Hepatocyte (in vitro differentiated cells): ENCODE data around the gene ARMH3.

Experiments
- EZH2 ChIP-seq: fragments of 200-600 bp; sonication (generic); IDR thresholded peaks from 2 replicates; pipeline ENCODE4 v1.6.1; 2016; ENCODE audit warnings: antibody characterized with exemption, mild to moderate bottlenecking, borderline replicate concordance
- EZH2phosphoT487 ChIP-seq: fragments of 200-600 bp; sonication (generic); IDR thresholded peaks from one replicate; pipeline ENCODE4 v1.6.1; 2018; ENCODE audit warnings: antibody characterized with exemption, mild to moderate bottlenecking, low read depth, moderate library complexity; ENCODE audit not compliant: unreplicated experiment, severe bottlenecking
- TF ChIP-seq, protein P1 (sequence below): fragments of 200-600 bp; sonication (generic); IDR thresholded peaks from 2 replicates; pipeline ENCODE4 v1.5.1; 2016; ENCODE audit warnings: antibody characterized with exemption, mild to moderate bottlenecking; ENCODE audit not compliant: poor library complexity

GRCh38 chr10:102024799-102025198, 31.2 kb downstream of the ARMH3 start:
- TF ChIP-seq, protein P1, sequence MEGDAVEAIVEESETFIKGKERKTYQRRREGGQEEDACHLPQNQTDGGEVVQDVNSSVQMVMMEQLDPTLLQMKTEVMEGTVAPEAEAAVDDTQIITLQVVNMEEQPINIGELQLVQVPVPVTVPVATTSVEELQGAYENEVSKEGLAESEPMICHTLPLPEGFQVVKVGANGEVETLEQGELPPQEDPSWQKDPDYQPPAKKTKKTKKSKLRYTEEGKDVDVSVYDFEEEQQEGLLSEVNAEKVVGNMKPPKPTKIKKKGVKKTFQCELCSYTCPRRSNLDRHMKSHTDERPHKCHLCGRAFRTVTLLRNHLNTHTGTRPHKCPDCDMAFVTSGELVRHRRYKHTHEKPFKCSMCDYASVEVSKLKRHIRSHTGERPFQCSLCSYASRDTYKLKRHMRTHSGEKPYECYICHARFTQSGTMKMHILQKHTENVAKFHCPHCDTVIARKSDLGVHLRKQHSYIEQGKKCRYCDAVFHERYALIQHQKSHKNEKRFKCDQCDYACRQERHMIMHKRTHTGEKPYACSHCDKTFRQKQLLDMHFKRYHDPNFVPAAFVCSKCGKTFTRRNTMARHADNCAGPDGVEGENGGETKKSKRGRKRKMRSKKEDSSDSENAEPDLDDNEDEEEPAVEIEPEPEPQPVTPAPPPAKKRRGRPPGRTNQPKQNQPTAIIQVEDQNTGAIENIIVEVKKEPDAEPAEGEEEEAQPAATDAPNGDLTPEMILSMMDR = no peak
- TF ChIP-seq EZH2 (no peak), EZH2phosphoT487 (no peak)
